GM21360 (cell line): Measurements from ENCODE around the gene MAN2B1.
"Not testable (repeated sequence)": the region's sequence is repeated elsewhere in the genome, so short reads cannot be mapped to it uniquely, and the experiment has no call there.

Source experiments
- ATAC-seq: cut with Tn5 transposase; IDR thresholded peaks from one replicate; pipeline ENCODE4 v1.9.1; 2021; ENCODE audit warnings: mild to moderate bottlenecking, moderate library complexity; ENCODE audit not compliant: unreplicated experiment

MAN2B1 gene

GRCh38 chr19:12666265-12667048 is at the start of gene MAN2B1, which contains the start of gene WDR83:
TSS of gene MAN2B1 (minus strand) at chr19:12666742. CDS start at chr19:12666701, 41 bp downstream.
TSS of gene WDR83 (plus strand) at chr19:12666807. CDS start at chr19:12669791, 2,984 bp downstream.
- ATAC-seq = peak; percentile 41

- ATAC-seq = no peak
Measured at GRCh38 chr19:12715929-12716328, 49.4 kb upstream of the MAN2B1 start.

- ATAC-seq = no peak
Measured at GRCh38 chr19:12715102-12715501, 48.6 kb upstream of the MAN2B1 start.

GRCh38 chr19:12713304-12713703 is 46.8 kb upstream of the MAN2B1 start:
- ATAC-seq = not testable (repeated sequence)

- ATAC-seq = not testable (repeated sequence)
Measured at GRCh38 chr19:12712077-12712476, 45.5 kb upstream of the MAN2B1 start.

- ATAC-seq = no peak
Measured at GRCh38 chr19:12711187-12711586, 44.6 kb upstream of the MAN2B1 start.

- ATAC-seq = no peak
Measured at GRCh38 chr19:12708641-12709040, 42.1 kb upstream of the MAN2B1 start.

- ATAC-seq = no peak
Measured at GRCh38 chr19:12706332-12706718, 39.8 kb upstream of the MAN2B1 start.

- ATAC-seq = no peak
Measured at GRCh38 chr19:12705654-12706331, 39.3 kb upstream of the MAN2B1 start.

GRCh38 chr19:12705169-12705568 is 38.6 kb upstream of the MAN2B1 start:
- no peak for ATAC-seq

GRCh38 chr19:12703046-12703445 is 36.5 kb upstream of the MAN2B1 start:
- no peak for ATAC-seq

GRCh38 chr19:12701596-12702282 is 35.2 kb upstream of the MAN2B1 start:
- ATAC-seq = no peak

GRCh38 chr19:12698138-12698537 is 31.6 kb upstream of the MAN2B1 start:
- ATAC-seq = no peak

- ATAC-seq = not testable (repeated sequence)
Measured at GRCh38 chr19:12697425-12697824, 30.9 kb upstream of the MAN2B1 start.

- peak; percentile 68 for ATAC-seq
Measured at GRCh38 chr19:12696366-12697335, 30.1 kb upstream of the MAN2B1 start, which contains the start of gene FBXW9. TSS of gene FBXW9 (minus strand) at chr19:12696631. CDS start at chr19:12696581, 50 bp downstream.

GRCh38 chr19:12695997-12696365 is 29.4 kb upstream of the MAN2B1 start:
- no peak for ATAC-seq

GRCh38 chr19:12695514-12695913 is 29.0 kb upstream of the MAN2B1 start:
- ATAC-seq = no peak

- ATAC-seq = no peak
Measured at GRCh38 chr19:12695096-12695495, 28.6 kb upstream of the MAN2B1 start.

GRCh38 chr19:12694641-12695040 is 28.1 kb upstream of the MAN2B1 start:
- ATAC-seq = no peak

- ATAC-seq = no peak
Measured at GRCh38 chr19:12692960-12693359, 26.4 kb upstream of the MAN2B1 start.
